WTC11 (cell line): ENCODE results near the gene BMP8B. TPM values are rescaled to one million over a fixed set of nuclear protein-coding genes. Genes with fewer than 3 reads are reported as not detected.

ENCODE experiments used
- ATAC-seq: fragments of 200-7000 bp; cut with Tn5 transposase; 2 replicates; pipeline ENCODE4 v1.10.0; 2021; ENCODE audit warnings: mild to moderate bottlenecking, moderate library complexity
- CTCF ChIA-PET: fragments of 300-600 bp; sonication (Branson Sonifier 250); formaldehyde crosslinking; loops from one replicate; lab custom pipeline; 2021; ENCODE audit warnings: antibody characterized with exemption; lab: Charles Lee
- POLR2A ChIA-PET: fragments of 350-600 bp; sonication (Branson Sonifier 250); formaldehyde crosslinking; loops from one replicate; lab custom pipeline; 2021; ENCODE audit warnings: antibody characterized with exemption; lab: Charles Lee
- DNase-seq: peaks from one replicate; pipeline ENCODE4 v3.0.0; 2021; ENCODE audit warnings: low spot score
- H3K27ac Mint-ChIP-seq: 2 replicates; pipeline ENCODE4 v1.8.0; 2021; ENCODE audit warnings: mixed read lengths
- H3K27me3 Mint-ChIP-seq: 2 replicates; pipeline ENCODE4 v1.8.0; 2021; ENCODE audit warnings: low read depth, mild to moderate bottlenecking, moderate library complexity, mixed read lengths
- H3K36me3 Mint-ChIP-seq: 2 replicates; pipeline ENCODE4 v1.8.0; 2021; ENCODE audit warnings: mixed read lengths
- H3K4me1 Mint-ChIP-seq: 2 replicates; pipeline ENCODE4 v1.8.0; 2022; ENCODE audit warnings: mixed read lengths
- H3K4me3 Mint-ChIP-seq: 2 replicates; pipeline ENCODE4 v1.8.0; 2021; ENCODE audit warnings: mild to moderate bottlenecking, moderate library complexity, mixed read lengths
- H3K9me3 Mint-ChIP-seq: 2 replicates; pipeline ENCODE4 v1.8.0; 2021; ENCODE audit warnings: mixed read lengths
- ARID4B ChIP-seq: sonication (generic); formaldehyde crosslinking; IDR thresholded peaks from 2 replicates; pipeline ENCODE4 v1.8.0; 2023; ENCODE audit warnings: missing genetic modification reagents, mild to moderate bottlenecking, borderline replicate concordance
- CREB1 ChIP-seq: sonication (generic); formaldehyde crosslinking; IDR thresholded peaks from 2 replicates; pipeline ENCODE4 v1.8.0; 2023; ENCODE audit warnings: mild to moderate bottlenecking, missing genetic modification reagents
- ELF4 ChIP-seq: sonication (generic); formaldehyde crosslinking; IDR thresholded peaks from 2 replicates; pipeline ENCODE4 v1.8.1; 2022; ENCODE audit warnings: low read depth, mild to moderate bottlenecking, moderate library complexity, missing genetic modification reagents
- HMGA2 ChIP-seq: fragments of 250-450 bp; sonication (Bioruptor Pico); IDR thresholded peaks from 2 replicates; pipeline ENCODE4 v1.4.0; 2021; ENCODE audit warnings: mild to moderate bottlenecking, moderate library complexity
- HMGXB4 ChIP-seq: sonication (generic); formaldehyde crosslinking; IDR thresholded peaks from 2 replicates; pipeline ENCODE4 v1.8.1; 2023; ENCODE audit warnings: mild to moderate bottlenecking, moderate library complexity, missing genetic modification reagents
- KAT7 ChIP-seq: sonication (generic); formaldehyde crosslinking; IDR thresholded peaks from 2 replicates; pipeline ENCODE4 v1.8.1; 2023; ENCODE audit warnings: missing genetic modification reagents, mild to moderate bottlenecking, borderline replicate concordance
- MLX ChIP-seq: sonication (generic); formaldehyde crosslinking; IDR thresholded peaks from 2 replicates; pipeline ENCODE4 v1.8.1; 2023; ENCODE audit warnings: mild to moderate bottlenecking, missing genetic modification reagents, moderate library complexity
- MYBL2 ChIP-seq: sonication (generic); formaldehyde crosslinking; IDR thresholded peaks from 2 replicates; pipeline ENCODE4 v1.8.1; 2023; ENCODE audit warnings: mild to moderate bottlenecking, moderate library complexity, missing genetic modification reagents
- OVOL2 ChIP-seq: fragments of 250-450 bp; sonication (Bioruptor Pico); IDR thresholded peaks from 2 replicates; pipeline ENCODE4 v1.9.0; 2021; ENCODE audit warnings: mild to moderate bottlenecking, borderline replicate concordance
- PRRX2 ChIP-seq: fragments of 250-450 bp; sonication (Bioruptor Pico); IDR thresholded peaks from 2 replicates; pipeline ENCODE4 v1.8.0; 2021; ENCODE audit warnings: mild to moderate bottlenecking
- SP1 ChIP-seq: sonication (generic); formaldehyde crosslinking; conservative IDR thresholded peaks from 2 replicates; pipeline ENCODE4 v1.8.1; 2022; ENCODE audit warnings: missing genetic modification reagents
- TCF7 ChIP-seq: sonication (generic); formaldehyde crosslinking; IDR thresholded peaks from 2 replicates; pipeline ENCODE4 v1.8.0; 2022; ENCODE audit warnings: mild to moderate bottlenecking, low read depth, missing genetic modification reagents, moderate library complexity
- ZBTB21 ChIP-seq: sonication (generic); formaldehyde crosslinking; IDR thresholded peaks from 2 replicates; pipeline ENCODE4 v1.8.1; 2023; ENCODE audit warnings: mild to moderate bottlenecking, missing genetic modification reagents, borderline replicate concordance
- ZNF138 ChIP-seq: sonication (generic); formaldehyde crosslinking; conservative IDR thresholded peaks from 2 replicates; pipeline ENCODE4 v1.8.1; 2022; ENCODE audit warnings: mild to moderate bottlenecking, moderate library complexity, missing genetic modification reagents
- ZNF416 ChIP-seq: fragments of 250-450 bp; sonication (Bioruptor Pico); IDR thresholded peaks from 2 replicates; pipeline ENCODE4 v1.9.0; 2021; ENCODE audit warnings: mild to moderate bottlenecking, inconsistent platforms
- ZNF425 ChIP-seq: fragments of 250-450 bp; sonication (Bioruptor Pico); conservative IDR thresholded peaks from 2 replicates; pipeline ENCODE4 v1.9.0; 2021; ENCODE audit warnings: mild to moderate bottlenecking
- ZSCAN18 ChIP-seq: fragments of 250-450 bp; sonication (Bioruptor Pico); IDR thresholded peaks from 2 replicates; pipeline ENCODE4 v2.1.2; 2022; ENCODE audit warnings: mild to moderate bottlenecking, moderate library complexity
- total RNA-seq: library from RNA; stranded (reverse); gene quantifications from 3 replicates; pipeline ENCODE4 v1.2.3, GENCODE V29; 2021
- TF ChIP-seq, protein P1 (sequence below): sonication (generic); formaldehyde crosslinking; IDR thresholded peaks from 2 replicates; pipeline ENCODE4 v1.8.1; 2022; ENCODE audit warnings: low read depth, mild to moderate bottlenecking, moderate library complexity, missing genetic modification reagents, borderline replicate concordance
- TF ChIP-seq, protein P2 (sequence below): fragments of 250-450 bp; sonication (Bioruptor Pico); IDR thresholded peaks from 2 replicates; pipeline ENCODE4 v1.9.0; 2021; ENCODE audit warnings: mild to moderate bottlenecking

The BMP8B gene
- total RNA-seq, 1 experiment from 2014 or later, result 0.74 TPM

- TF ChIP-seq TCF7 (CRISPR knock-in tag), result no peak
- TF ChIP-seq SP1 (CRISPR knock-in tag), result no peak
- TF ChIP-seq HMGXB4 (CRISPR knock-in tag), result no peak
- TF ChIP-seq, protein P1, sequence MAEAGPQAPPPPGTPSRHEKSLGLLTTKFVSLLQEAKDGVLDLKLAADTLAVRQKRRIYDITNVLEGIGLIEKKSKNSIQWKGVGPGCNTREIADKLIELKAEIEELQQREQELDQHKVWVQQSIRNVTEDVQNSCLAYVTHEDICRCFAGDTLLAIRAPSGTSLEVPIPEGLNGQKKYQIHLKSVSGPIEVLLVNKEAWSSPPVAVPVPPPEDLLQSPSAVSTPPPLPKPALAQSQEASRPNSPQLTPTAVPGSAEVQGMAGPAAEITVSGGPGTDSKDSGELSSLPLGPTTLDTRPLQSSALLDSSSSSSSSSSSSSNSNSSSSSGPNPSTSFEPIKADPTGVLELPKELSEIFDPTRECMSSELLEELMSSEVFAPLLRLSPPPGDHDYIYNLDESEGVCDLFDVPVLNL (CRISPR knock-in tag), result no peak
- TF ChIP-seq, all 79 proteins: peak for 0
These were observed 43.6 kb upstream of the BMP8B start (continued) for GRCh38 chr1:39832294-39832693.

DNA sequence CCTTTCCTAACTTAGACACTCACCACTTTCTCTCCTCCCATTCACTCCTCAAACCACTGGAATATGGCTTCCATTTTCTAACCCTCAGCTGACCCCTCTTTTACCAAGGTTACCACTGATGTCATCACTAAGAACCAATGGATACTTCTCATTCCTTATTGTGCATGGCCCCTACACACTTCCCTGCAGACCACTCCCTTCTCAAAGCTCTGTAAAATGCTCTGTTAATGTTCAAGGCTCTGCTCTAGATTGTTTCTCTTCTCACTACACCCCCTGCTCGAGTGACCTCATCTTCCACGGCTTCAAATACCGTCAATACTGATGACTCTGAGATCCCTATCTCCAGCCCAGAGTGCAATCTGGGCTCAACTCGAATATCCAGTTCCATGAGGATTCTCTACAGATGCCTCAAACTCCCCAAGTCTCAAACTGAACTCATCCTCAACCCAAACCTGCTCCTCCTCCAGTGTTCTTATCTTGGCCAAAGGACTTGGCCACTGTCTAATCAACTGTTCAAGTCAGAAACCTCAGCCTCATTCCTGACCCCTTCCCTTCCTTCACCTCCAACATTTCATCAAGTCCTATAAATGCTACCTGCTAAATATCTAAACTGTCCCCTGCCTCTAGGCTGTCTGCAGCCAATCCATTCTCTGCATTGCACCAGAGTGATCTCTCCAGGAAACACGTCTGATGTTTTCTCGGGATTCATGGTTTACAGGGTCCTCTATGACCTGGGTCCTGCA lies 41.3 kb upstream of the BMP8B start:
- TF ChIP-seq ZBTB21 (CRISPR knock-in tag) (no peak), KAT7 (CRISPR knock-in tag) (no peak), OVOL2 (CRISPR knock-in tag) (no peak), HMGA2 (CRISPR knock-in tag) (no peak), ARID4B (CRISPR knock-in tag) (no peak), MYBL2 (CRISPR knock-in tag) (no peak), ELF4 (CRISPR knock-in tag) (no peak)
- TF ChIP-seq, protein P2, sequence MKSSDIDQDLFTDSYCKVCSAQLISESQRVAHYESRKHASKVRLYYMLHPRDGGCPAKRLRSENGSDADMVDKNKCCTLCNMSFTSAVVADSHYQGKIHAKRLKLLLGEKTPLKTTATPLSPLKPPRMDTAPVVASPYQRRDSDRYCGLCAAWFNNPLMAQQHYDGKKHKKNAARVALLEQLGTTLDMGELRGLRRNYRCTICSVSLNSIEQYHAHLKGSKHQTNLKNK (CRISPR knock-in tag), result no peak
- ChIA-PET CTCF (interaction anchor here (1.1 to 1.5 kb wide), 4 partner anchors 13 to 90 kb away, joined by 3 to 5 read pairs (median 4); partner anchors contain the start of gene MYCL), POLR2A (no interaction called here)
- Mint-ChIP-seq H3K9me3 (peaks cover 3% of the 10 kb centered on the region; the same call in 1 of the 2 replicates), H3K36me3 (no peaks in the 10 kb centered on the region), H3K4me3 (no peak overlapping the region), H3K4me1 (peaks cover 16% of the 10 kb centered on the region), H3K27ac (no peak overlapping the region), H3K27me3 (no peaks in the 10 kb centered on the region; the same call in 1 of the 2 replicates)
- DNase-seq (no peak), ATAC-seq (no peak)

GRCh38 chr1:39828734-39829133 lies 40.1 kb upstream of the BMP8B start:
- CTCF ChIA-PET, result interaction anchor here (1.2 to 1.5 kb wide), 2 partner anchors 11 to 91 kb away, joined by 4 to 5 read pairs; no protein-coding TSS in a partner anchor
- no peak overlapping the region for H3K27ac Mint-ChIP-seq
- no peak for ATAC-seq
- H3K9me3 Mint-ChIP-seq, result peaks cover 13% of the 10 kb centered on the region
- POLR2A ChIA-PET, result no interaction called here
- H3K4me1 Mint-ChIP-seq, result peaks cover 16% of the 10 kb centered on the region
- H3K27me3 Mint-ChIP-seq, result no peaks in the 10 kb centered on the region; the same call in 1 of the 2 replicates
- H3K36me3 Mint-ChIP-seq, result no peaks in the 10 kb centered on the region
- DNase-seq, result no peak
- H3K4me3 Mint-ChIP-seq, result no peak overlapping the region
- TF ChIP-seq ZNF416, result no peak
- TF ChIP-seq PRRX2 (CRISPR knock-in tag), result no peak
- TF ChIP-seq ZNF138 (CRISPR knock-in tag), result no peak
- TF ChIP-seq ZNF425 (CRISPR knock-in tag), result no peak
- TF ChIP-seq MLX (CRISPR knock-in tag), result no peak
- no peak for TF ChIP-seq CREB1 (CRISPR knock-in tag)
- no peak for TF ChIP-seq ZSCAN18
